GM19035 (cell line): ENCODE measurements around the gene GPATCH1.
"Not testable (repeated sequence)": the region's sequence is repeated elsewhere in the genome, so short reads cannot be mapped to it uniquely, and the experiment has no call there.

ENCODE experiments used
- ATAC-seq: cut with Tn5 transposase; IDR thresholded peaks from one replicate; pipeline ENCODE4 v1.9.1; 2021; ENCODE audit not compliant: unreplicated experiment

The GPATCH1 gene, protein sequence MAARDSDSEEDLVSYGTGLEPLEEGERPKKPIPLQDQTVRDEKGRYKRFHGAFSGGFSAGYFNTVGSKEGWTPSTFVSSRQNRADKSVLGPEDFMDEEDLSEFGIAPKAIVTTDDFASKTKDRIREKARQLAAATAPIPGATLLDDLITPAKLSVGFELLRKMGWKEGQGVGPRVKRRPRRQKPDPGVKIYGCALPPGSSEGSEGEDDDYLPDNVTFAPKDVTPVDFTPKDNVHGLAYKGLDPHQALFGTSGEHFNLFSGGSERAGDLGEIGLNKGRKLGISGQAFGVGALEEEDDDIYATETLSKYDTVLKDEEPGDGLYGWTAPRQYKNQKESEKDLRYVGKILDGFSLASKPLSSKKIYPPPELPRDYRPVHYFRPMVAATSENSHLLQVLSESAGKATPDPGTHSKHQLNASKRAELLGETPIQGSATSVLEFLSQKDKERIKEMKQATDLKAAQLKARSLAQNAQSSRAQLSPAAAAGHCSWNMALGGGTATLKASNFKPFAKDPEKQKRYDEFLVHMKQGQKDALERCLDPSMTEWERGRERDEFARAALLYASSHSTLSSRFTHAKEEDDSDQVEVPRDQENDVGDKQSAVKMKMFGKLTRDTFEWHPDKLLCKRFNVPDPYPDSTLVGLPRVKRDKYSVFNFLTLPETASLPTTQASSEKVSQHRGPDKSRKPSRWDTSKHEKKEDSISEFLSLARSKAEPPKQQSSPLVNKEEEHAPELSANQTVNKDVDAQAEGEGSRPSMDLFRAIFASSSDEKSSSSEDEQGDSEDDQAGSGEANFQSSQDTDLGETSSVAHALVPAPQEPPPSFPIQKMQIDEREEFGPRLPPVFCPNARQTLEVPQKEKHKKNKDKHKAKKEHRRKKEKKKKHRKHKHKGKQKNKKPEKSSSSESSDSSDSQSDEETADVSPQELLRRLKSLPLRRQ

DNA sequence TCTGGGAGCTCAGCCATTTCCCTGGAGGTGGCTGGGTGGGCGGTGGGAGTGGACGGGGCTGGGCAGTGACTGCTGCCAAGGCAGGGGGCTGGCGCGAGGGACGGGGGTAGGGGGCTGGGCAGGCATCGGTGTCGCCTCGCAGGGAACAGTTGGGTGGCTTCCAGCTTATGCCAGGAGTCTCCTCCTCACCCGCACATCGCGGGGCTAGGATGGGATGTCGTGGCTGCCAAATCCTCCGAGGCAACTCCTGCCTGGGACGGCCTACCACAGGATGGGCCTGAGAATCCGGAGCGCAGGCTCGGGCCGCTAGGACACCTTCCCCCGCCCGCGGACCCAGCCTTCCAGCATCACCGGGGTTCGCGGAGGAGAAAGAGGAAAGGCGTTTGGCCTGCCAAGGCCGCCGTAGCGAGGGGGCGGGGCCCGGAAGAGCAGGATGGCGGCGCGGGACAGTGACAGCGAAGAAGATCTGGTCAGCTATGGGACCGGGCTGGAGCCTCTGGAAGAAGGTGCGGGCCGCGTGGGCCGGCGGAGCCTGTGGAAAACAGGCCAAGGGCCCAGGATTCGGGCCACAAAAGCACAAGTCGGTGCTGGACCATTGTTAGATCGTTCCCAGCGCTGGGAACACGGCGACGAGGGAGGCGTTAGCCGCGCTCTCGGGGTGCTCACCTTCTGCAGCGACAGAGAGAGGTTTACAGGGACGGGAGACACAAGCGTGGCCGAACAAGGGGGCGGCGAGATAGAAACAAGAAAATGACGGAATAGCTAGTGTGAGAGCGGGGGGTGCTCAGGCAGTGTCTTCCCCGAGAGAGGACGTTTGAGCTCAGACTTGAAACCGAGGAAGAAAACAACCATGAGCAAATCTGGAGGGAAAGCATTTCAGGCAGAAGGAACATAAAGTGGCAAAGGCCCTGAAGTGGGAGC lies at the start of gene GPATCH1:
Gene GPATCH1 (plus strand): TSS at position 421 of the 921 bp plus-strand sequence. CDS start 13 bp downstream, at position 434.
- peak; percentile 92 for ATAC-seq

DNA sequence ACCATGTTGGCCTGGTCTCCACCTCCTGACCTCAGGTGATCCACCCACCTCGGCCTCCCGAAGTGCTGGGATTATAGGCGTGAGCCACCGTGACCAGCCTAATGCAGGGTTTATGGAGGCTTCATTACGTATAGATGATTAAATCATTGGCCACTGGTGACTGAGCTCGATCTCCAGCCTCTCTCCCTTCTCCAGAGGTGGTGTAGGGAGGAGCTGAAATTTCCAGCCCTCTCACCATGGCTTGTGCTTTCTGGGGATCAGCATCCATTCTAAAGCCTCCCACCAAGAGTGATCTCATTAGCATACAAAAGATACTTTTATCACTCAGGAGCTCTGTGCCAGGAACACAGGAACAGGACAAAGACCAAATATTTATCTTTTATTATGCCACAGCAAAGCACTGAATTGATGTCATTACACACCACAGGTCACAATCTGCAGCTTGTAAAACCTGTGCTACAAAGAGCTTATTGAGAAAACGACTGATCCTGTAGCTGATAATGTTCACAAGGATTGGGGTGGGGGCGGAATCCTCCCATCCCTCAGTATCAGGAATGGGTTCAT lies 48.7 kb upstream of the GPATCH1 start:
- ATAC-seq: no peak

DNA sequence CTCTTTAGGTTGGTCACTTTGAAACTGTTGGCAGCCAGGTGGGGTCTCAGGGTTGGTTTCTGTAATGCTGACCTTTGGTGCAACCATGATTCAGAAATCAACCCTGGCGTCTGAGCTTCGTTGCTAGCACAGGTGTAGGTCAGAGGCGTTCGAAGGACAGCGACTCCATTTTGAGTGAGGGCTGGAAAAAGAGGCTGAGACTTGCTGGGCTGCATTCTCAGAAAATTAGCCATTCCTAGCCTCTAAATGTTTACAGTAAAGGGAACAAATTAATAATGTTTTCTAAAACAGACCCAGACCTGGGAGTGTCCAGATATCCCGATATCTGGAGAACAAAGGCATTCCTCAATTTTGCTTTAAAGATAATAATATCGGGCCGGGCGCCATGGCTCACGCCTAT lies 45.5 kb upstream of the GPATCH1 start:
- ATAC-seq: no peak

DNA sequence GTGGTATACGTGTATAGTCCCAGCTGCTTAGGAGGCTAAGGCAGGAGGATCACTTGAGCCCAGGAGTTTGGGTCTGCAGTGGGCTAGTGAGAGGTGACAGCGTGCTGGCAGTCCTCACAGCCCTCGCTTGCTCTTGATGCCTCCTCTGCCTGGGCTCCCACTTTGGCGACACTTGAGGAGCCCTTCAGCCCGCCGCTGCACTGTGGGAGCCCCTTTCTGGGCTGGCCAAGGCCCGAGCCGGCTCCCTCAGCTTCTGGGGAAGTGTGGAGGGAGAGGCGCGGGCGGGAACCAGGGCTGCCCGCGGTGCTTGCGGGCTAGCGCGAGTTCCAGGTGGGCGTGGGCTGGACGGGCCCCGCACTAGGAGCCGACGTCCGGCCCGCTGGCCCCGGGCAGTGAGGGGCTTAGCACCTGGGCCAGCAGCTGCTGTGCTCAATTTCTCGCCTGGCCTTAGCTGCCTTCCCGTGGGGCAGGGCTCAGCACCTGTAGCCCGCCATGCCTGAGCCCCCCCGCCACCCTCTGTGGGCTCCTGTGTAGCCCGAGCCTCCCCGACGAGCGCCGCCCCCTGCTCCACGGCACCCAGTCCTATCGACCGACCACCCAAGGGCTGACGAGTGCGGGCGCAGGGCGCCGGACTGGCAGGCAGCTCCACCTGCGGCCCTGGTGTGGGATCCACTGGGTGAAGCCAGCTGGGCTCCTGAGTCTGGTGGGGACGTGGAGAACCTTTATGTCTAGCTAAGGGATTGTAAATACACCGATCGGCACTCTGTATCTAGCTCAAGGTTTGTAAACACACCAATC lies 44.4 kb upstream of the GPATCH1 start:
- ATAC-seq: not testable (repeated sequence)

DNA sequence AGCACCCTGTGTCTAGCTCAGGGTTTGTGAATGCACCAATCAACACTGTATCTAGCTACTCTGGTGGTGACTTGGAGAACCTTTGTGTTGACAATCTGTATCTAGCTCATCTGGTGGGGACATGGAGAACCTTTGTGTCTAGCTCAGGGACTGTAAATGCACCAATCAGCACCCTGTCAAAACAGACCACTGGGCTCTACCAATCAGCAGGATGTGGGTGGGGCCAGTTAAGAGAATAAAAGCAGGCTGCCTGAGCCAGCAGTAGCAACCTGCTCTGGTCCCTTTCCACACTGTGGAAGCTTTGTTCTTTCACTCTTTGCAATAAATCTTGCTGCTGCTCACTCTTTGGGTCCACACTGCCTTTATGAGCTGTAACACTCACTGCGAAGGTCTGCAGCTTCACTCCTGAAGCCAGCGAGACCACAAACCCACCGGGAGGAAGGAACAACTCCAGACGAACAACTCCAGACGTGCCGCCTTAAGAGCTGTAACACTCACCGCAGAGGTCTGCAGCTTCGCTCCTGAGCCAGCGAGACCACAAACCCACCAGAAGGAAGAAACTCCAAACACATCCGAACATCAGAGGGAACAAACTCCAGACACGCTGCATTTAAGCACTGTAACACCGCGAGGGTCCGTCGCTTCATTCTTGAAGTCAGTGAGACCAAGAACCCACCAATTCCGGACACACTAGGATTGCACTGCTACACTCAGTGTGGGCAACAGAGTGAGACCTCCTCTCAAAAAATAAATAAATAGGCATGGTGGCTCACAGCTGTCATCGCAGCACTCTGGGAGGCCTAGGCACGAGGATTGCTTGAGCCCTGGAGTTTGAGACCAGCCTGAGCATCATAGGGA lies 43.6 kb upstream of the GPATCH1 start:
- ATAC-seq: not testable (repeated sequence)

DNA sequence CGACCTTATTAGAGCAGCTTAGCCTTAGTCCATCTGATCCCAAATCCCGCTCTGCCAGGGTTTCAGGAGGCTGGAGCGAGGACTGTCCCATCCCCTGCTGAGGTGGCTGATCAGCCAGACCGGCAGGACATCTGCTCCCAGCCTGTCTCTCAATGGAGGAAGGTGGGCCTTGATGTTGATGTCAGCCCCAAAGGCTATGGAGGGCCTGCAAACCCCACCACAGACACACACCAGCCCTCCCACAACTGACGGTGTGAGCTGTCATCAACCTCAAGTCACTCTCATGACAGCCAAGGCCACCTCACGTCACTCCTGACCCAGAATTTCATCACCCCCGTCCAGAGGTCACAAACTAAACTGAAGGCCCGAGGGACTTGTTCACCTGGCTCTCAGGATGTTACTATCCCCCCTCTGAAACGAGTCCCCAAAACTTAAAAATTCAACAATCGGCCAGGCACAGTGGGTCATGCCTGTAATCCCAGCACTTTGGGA lies 41.8 kb upstream of the GPATCH1 start:
- no peak for ATAC-seq

DNA sequence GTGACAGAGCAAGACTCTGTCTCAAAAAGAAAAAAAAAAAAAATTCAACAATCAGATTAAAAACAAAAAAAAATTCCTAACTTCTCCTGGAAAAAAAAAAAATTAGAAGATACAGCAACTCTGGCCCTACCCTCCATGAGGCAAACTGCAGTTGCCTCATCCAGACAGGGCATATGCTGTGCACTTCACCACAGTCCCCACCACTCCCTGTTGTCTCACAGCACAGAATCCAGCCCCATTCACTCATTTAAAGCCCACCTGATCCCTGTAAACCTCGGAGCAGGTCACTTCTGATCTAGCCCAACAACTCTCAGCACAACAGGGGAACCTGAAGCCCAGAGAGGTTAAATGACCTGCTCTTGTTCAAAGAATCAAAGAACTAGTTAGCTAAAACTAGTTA lies 41.2 kb upstream of the GPATCH1 start:
- no peak for ATAC-seq

DNA sequence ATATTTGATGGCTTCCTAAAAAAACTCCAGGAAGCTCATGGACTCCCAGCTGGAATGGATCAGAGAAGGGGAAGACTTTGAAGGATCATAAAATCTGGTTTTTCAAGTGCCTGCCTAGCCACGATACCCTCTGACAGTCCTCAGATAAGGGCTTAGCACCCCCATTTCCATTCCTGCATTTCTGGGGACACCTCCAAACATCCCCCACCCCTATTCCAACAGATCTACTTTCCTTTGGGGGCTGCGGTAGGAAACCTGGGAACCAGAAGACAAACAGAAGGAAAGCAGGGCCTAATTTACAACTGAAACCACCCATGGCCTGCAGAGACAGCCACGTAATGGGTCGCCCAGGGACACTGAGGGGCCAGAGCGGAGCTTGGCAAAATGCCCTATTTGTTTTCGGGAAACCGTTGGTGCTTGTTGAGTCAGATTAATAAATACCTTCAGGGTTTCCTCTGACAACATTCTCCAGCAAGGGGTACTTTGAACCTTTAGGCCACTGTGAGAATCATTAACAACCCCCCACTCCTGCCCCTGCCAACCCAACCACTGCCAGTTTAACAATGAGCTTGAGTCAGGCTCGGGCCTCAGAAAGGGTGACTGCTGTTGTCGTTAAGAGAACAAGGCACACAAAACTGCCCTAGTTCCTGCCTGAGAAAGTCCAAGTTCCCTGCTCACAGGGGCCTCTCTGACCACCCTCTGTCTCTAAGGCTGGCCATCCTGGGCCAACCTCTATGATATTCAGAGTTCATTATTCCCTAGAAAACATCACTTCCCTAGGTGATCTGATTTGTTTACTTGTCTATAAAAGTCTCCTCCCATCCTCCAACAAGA lies 39.8 kb upstream of the GPATCH1 start:
- no peak for ATAC-seq

DNA sequence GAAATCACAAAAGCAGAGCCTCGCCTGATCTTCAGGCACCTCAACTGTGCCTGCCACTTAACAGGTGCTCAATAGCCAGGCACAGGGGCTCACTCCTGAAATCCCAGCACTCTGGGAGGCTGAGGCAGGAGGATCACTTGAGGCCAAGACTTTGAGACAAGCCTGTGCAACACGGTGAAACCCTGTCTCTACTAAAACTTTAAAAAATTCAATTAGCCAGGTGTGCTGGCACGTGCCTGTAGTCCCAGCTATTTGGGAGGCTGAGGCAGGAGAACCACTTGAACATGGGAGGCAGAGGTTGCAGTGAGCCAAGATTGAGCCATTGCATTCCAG lies 39.2 kb upstream of the GPATCH1 start:
- not testable (repeated sequence) for ATAC-seq

DNA sequence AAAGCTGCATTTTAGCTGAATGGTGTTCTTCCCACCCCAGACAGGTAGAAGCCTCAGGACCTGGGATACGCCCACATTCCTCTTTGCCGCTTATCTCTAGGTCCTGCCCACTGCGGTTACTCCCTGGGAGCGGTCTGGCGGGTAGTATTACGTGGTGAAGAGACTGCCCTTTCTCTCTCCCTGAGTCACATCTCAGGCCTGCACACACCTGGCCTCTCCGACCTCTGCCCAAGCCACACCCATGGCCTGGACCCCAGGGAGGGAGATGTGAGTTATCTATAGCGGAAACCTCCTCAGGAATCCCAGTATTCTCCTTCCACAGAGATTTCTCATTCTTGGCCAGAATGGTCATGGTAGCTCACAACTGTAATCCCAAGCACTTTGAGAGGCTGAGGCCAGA lies 33.6 kb upstream of the GPATCH1 start:
- no peak for ATAC-seq

DNA sequence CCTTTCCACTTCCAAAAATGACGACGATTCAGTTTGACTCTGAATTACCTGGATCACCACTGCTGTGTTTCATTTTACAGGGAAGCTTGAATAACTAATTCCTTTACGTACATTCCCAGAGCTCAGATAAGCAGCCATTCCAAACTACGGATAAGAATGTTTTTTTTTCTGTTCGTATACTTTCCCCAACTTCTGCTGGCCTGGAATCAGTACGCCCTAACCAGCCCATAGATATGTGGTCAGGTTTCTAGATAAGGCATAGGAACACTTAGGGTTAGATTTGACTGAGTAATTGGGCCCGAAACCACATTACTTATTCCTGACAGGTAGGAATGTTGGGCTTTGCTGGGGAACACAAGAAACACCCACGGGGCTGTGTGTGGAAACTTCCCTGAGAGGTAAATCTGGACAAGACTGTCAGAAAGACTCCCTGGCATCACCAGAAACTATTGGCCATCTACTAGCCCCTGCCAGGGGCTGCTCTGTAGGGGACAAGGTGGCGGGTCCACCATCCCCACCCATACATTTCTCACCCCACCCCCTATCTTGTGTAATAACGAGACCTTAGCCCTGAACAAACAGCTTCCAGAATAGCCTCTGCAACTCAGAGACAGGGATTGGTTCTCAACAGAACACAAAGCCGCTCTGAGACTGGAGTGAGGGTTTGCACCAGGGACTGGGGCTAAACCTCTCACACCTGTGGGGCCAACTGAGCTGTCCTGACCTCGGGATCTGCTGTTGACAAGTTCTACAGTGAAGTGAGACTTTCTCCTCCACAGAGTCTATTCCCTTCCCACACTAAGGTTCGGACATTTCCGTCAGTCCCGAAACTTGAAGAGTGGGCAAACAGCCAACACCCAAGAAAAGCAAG lies 31.9 kb upstream of the GPATCH1 start:
- ATAC-seq: no peak

DNA sequence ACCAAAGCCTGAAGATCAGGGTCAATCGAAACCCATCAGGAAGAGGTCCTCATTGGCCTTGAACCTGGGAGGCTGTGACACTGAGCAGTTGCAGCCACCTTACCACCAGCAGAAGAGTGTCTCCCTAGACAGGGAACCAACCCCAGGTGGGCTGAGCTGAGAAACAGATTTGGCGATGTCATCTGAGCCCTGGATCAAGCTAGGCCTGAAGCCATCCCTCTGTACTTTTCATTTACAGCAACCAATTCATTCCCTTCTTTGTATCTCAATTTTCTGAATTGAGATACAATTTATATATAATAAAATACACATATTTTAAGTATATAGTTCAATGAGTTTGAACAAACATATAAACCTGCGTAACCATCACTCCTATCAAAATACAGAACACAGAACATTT lies 30.9 kb upstream of the GPATCH1 start:
- ATAC-seq: no peak

DNA sequence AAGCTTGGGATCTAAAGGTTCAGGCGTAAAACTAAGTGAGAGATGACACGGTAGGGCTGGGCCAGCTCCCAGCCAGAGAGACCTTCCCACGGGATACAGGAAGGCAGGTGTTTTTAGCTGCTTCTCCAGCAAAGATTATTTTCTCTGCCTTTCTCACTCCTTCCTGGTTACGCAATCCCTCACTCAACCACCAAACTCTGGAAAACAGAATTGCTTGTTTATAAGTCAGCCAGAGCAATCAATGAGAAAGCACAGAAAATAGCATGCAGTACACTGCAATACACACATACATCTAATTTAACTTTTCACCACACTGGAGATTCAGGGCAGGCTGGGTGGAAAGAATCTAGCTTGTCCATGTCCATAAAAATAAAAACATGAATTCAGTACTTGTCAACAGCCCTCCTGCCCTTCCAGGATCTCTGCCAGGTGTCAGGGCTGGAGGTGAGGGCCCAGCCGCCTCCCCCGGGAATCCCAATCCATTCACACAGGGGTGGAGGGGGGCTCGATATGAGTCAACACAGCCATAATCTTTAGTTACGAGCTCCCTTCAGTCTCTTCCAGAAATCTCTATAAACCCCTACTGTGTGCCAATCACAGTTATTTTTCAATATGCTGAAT lies 28.5 kb upstream of the GPATCH1 start:
- no peak for ATAC-seq

DNA sequence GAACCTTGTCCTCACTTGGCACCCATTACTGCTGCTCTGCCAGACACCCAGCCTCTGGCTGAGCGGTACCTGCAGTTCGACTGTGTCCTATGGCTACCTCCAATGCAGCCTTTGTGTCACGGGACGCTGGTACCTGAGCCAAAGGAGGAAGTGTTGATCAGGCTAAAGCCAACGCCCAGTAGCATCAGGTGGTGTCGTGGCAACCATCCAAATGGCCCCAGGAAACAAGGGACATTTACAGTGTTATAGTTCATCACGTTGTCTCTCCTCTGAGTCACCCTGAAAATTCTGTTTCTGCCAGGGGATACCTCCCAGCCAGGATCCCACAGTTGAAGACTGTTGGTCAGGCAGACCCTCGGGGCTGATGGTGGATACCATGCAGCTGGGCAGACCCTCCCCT lies 26.4 kb upstream of the GPATCH1 start:
- no peak for ATAC-seq

DNA sequence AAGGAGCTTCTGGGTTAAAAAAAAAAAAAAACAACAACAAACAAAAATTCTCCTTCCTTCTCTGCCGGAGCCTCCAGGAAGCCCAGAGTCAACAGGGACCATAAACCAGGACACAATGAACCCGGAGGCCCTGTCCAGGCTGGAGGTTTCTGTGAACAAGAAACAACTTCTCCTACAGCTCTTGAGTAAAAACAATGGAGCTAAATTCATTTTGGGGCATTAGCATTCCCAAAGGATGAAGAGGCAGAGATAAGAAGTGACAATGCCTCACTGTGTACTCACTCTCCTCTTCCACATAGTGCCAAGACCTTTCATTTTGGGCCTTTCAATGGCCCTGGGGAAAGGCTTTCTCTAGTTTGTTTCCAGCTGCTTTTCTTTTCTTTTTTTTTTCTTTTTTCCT lies 25.3 kb upstream of the GPATCH1 start:
- ATAC-seq: no peak

DNA sequence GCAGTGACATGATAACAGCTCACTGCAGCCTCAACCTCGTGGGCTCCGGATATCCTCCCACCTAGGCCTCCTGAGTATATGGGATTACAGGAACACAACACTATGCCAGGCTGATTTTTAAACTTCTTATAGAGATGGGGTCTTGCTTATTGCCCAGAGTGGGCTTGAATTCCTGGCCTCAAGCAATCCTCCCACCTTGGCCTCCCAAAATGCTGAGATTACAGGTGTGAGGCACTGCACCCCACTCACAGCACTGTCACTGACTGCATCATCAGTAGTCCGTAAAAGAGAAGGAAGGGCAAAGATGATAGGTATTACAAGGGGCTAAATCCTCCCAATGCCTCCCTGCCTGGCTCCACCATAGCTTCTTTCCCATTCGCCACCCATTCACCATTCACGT lies 20.4 kb upstream of the GPATCH1 start:
- ATAC-seq: no peak

DNA sequence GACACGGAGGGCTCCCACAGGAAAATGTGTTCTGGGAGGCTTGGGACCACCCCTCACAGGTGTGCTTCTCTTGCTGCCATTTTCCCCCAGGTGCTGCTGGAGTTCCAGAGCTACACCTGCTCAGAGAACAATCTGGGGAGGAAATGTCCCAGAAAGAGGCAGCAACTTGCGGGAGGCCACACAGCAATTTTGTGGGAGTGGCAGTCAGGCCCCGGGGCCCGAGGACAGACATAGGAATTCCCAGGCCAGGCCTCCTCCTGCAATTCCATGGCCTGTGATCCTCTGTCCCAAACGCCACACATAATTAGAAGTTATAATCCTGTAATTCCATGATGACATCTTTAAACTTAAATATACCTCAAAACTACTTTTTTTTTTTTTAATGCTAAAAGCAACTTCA lies 18.1 kb upstream of the GPATCH1 start:
- no peak for ATAC-seq
